ENCODE results near the gene PATL2.

GRCh38 chr15:44620081-44620480, 91.0 kb downstream of the PATL2 start:
- TF ChIP-seq CTCF (IDR thresholded peaks at IDR 0.05) = no peak
- TF ChIP-seq POLR2A (IDR thresholded peaks at IDR 0.05) = no peak

All from Peyer's patch (tissue), 4 donors.